ENCODE data around the gene AKR1C2. TPM values are rescaled to one million over a fixed set of nuclear protein-coding genes. Genes with fewer than 3 reads are reported as not detected.
"Not testable (repeated sequence)": the region's sequence is repeated elsewhere in the genome, so short reads cannot be mapped to it uniquely, and the experiment has no call there.

AKR1C2 gene
- total RNA-seq, 2 donors from 2014 or later: 6.4 to 8.2 TPM

DNA sequence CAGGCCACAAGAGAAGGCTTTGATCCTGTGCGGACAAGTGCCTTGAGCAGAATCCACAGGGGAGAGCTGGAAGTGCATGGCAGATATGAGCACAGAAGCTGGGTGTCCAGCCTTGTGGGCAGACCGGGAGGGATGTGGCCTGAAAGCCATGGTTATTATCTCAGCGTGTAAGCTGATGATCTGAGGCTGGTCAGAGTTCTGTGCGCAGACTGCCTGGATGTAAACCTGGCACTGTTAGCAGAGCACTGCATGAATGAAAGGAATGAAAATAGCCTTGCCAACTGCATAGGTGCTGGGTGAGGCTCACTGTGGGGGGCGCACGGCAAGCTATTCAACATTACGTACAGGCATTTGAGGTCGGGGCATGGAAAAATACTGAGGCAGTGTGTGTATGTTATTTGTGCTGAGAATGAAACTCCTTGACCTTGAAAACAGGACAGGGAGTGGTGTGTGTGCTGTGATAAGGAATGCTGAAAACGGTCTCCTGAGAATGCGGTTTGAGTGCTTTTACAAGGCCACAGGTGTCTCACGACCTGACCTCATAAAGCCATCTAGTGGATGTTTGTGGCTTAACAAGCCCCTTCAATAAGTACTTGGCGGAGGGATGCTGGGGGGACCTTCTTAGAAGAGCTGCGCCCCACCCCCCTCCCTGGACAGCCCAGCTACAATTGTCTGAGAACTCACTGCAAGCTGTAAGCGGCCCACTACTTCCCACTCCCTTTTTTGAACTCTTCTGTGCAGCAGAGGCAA, 21.8 kb downstream of the AKR1C2 start:
- 55% methylated on average over 14 of the region's 14 CpGs for WGBS
- TF ChIP-seq POLR2A (IDR thresholded peaks at IDR 0.05): no peak
- TF ChIP-seq, protein P1, sequence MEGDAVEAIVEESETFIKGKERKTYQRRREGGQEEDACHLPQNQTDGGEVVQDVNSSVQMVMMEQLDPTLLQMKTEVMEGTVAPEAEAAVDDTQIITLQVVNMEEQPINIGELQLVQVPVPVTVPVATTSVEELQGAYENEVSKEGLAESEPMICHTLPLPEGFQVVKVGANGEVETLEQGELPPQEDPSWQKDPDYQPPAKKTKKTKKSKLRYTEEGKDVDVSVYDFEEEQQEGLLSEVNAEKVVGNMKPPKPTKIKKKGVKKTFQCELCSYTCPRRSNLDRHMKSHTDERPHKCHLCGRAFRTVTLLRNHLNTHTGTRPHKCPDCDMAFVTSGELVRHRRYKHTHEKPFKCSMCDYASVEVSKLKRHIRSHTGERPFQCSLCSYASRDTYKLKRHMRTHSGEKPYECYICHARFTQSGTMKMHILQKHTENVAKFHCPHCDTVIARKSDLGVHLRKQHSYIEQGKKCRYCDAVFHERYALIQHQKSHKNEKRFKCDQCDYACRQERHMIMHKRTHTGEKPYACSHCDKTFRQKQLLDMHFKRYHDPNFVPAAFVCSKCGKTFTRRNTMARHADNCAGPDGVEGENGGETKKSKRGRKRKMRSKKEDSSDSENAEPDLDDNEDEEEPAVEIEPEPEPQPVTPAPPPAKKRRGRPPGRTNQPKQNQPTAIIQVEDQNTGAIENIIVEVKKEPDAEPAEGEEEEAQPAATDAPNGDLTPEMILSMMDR (IDR thresholded peaks at IDR 0.05): peak in 2 of 4 experiments; percentile 19 to 38
- no peak for TF ChIP-seq POLR2AphosphoS5 (IDR thresholded peaks at IDR 0.05)
- H3K4me3 ChIP-seq: no peak overlapping the region
- H3K27me3 ChIP-seq (replicated peaks; ENCODE audit: insufficient read depth): no peaks in the 10 kb centered on the region
- H3K36me3 ChIP-seq: no peaks in the 10 kb centered on the region
- no peaks in the 10 kb centered on the region for H3K4me1 ChIP-seq (replicated peaks)
- H3K9me3 ChIP-seq: no peaks in the 10 kb centered on the region
- no peak overlapping the region for H3K27ac ChIP-seq
- DNase-seq (ENCODE audit: low spot score): no peak
- intact Hi-C loops (cut with DNase I): loop anchor here (5.0 kb wide), 1 partner anchor 130 kb away; no protein-coding TSS in a partner anchor

DNA sequence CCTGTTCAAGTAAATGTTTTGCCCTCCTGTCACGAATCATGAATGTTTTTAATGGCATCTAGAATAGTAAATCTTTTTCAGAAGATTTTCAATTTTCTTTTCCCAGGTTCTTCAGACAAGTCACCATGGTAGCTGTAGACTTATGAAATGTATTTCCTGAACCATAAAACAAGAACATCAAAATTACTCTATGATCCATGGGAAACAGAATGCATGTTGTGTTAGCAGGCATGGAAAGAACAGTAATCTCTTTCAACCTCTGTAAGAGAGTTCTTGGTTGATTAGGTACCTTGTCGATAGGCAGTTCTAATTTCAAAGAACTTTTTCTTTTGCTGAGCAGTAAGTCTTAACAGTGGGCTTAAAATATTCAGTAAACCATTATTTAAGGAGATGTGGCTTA, 22.9 kb downstream of the AKR1C2 start:
- no peak overlapping the region for H3K4me3 ChIP-seq
- H3K4me1 ChIP-seq (replicated peaks): no peaks in the 10 kb centered on the region
- DNase-seq (ENCODE audit: low spot score): no peak
- H3K9me3 ChIP-seq: no peaks in the 10 kb centered on the region
- TF ChIP-seq POLR2A (IDR thresholded peaks at IDR 0.05) (no peak), POLR2AphosphoS5 (IDR thresholded peaks at IDR 0.05) (no peak)
- TF ChIP-seq, protein P1 (IDR thresholded peaks at IDR 0.05): no peak
- H3K27ac ChIP-seq: no peak overlapping the region
- H3K36me3 ChIP-seq: no peaks in the 10 kb centered on the region
- 96% methylated on average over 2 of the region's 2 CpGs for WGBS
- intact Hi-C loops (cut with DNase I): loop anchor here (5.0 kb wide), 1 partner anchor 128 kb away; no protein-coding TSS in a partner anchor
- no peaks in the 10 kb centered on the region for H3K27me3 ChIP-seq (replicated peaks; ENCODE audit: insufficient read depth)

DNA sequence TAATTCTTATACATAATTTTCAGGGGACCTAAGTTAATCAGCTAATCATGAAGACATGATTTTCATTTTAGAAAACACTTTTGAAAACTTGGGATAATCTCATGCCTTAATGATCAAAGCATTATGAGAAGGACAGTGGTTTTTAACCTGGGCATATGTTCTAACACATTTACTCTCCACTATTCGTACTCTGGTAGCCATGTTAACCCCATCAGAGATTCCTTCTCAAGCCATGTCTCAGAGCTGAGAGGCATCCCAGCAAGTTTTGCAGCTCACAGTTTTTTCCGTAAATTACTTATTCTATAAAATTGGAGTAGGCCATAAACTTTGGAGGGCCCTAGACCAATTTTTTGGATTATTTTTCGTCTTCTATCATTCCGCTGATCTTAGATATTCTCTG, 24.8 kb downstream of the AKR1C2 start:
- no peaks in the 10 kb centered on the region for H3K9me3 ChIP-seq
- no peak overlapping the region for H3K27ac ChIP-seq
- TF ChIP-seq POLR2AphosphoS5 (IDR thresholded peaks at IDR 0.05): no peak
- TF ChIP-seq POLR2A (IDR thresholded peaks at IDR 0.05): no peak
- TF ChIP-seq, protein P1 (IDR thresholded peaks at IDR 0.05): no peak
- H3K4me3 ChIP-seq: no peak overlapping the region
- no peaks in the 10 kb centered on the region for H3K36me3 ChIP-seq
- H3K4me1 ChIP-seq (replicated peaks): no peaks in the 10 kb centered on the region
- intact Hi-C loops (cut with DNase I): no loop called here
- WGBS: 95% methylated on average over 4 of the region's 4 CpGs
- DNase-seq (ENCODE audit: low spot score): no peak
- no peaks in the 10 kb centered on the region for H3K27me3 ChIP-seq (replicated peaks; ENCODE audit: insufficient read depth)

DNA sequence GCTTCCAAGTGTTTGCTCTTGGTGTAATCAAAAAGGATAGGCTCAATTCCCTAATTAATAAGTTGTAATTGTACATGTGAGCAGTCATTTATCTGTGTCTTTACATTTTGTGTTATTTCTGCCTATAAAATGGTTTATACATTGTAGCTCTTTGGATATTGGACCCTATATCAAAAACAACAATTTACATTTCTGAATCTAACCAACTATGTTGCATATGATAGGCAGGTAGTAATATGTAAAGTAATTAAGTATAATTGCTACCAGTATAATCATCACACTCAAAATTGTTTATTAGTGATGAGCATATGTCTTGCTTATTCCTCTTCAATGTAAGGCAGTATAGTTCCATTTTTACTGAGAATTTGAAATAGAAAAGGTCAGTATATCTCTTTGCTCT, 26.6 kb downstream of the AKR1C2 start:
- DNase-seq (ENCODE audit: low spot score): no peak
- intact Hi-C loops (cut with DNase I): no loop called here
- Histone ChIP-seq H3K36me3 (no peaks in the 10 kb centered on the region), H3K27ac (no peak overlapping the region), H3K4me3 (no peak overlapping the region), H3K27me3 (replicated peaks; ENCODE audit: insufficient read depth) (no peaks in the 10 kb centered on the region), H3K4me1 (replicated peaks) (no peaks in the 10 kb centered on the region), H3K9me3 (no peaks in the 10 kb centered on the region)
- TF ChIP-seq POLR2A (IDR thresholded peaks at IDR 0.05) (no peak), POLR2AphosphoS5 (IDR thresholded peaks at IDR 0.05) (no peak)
- TF ChIP-seq, protein P1 (IDR thresholded peaks at IDR 0.05): no peak

DNA sequence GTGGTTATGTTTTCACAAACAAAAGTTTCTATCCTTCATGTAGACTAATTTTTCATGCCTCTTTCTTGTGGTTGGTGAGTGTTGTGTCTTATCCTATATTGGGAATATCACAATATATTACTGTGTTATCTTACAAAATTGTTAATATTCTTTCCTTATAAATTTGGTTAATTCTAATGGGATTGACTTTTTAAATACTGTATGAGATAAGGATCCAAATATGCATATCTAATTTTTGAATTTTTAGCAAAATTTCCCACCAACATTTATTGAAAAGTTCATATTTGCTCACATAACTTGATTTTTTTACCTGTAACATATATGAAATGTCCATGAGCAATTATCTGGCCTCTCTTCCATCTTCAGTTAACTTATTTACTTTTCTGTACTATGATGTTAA, 29.3 kb downstream of the AKR1C2 start:
- intact Hi-C loops (cut with DNase I); H3K27ac ChIP-seq; H3K36me3 ChIP-seq; H3K27me3 ChIP-seq (replicated peaks; ENCODE audit: insufficient read depth); H3K9me3 ChIP-seq; H3K4me1 ChIP-seq (replicated peaks); DNase-seq (ENCODE audit: low spot score); H3K4me3 ChIP-seq: not testable (repeated sequence)

DNA sequence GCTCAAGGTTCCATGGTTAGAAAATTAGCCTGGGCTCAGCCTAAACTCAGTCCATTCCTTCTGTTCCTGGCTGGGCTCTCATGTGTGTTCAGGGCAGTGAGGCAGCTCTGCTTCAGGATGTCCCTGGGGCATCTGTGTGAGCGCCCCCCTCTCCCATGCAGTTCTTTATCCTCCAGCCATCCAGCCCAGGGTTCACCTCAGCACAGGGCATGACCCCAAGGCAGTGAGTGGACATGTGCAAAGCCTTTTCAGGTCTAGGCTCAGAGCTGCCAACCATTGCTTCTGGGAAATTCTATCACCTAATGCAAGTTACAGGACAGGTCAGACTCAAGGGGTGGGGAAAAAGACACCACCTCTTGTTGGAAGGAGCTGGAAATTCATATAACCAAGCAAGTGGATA, 30.4 kb downstream of the AKR1C2 start:
- H3K9me3 ChIP-seq; DNase-seq (ENCODE audit: low spot score); H3K27me3 ChIP-seq (replicated peaks; ENCODE audit: insufficient read depth); H3K4me1 ChIP-seq (replicated peaks); intact Hi-C loops (cut with DNase I); H3K36me3 ChIP-seq; H3K4me3 ChIP-seq; H3K27ac ChIP-seq: not testable (repeated sequence)
- WGBS: 100% methylated on average over 1 of the region's 1 CpG

DNA sequence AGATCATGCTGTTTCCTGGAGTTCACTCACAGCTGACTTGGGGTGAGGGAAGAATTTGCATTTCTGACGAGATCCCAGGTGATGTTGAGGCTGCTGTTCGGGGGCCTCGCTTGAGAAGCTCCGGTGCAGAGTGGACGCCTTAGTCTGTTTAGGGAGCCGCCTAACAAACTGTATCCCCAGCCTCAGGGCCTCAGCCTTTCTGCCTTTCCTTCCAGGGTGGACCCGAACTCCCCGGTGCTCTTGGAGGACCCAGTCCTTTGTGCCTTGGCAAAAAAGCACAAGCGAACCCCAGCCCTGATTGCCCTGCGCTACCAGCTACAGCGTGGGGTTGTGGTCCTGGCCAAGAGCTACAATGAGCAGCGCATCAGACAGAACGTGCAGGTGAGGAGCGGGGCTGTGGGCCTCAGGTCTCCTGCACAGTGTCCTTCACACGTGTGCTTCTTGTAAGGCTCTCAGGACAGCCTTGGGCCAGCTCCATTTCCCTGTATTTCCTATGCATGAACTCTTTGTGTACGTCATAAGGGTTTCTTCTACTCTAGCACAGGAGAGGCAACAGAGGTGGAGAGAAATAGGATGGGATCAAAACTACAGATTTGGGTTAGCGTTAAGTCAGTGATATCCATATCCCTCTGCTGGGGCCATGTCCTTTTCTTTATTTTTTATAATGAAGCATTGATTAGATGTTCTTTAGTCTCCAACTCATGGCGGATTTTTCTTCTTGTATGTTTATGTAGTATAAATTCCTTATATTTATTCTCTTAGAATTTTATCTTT, 31.1 kb downstream of the AKR1C2 start:
- H3K4me3 ChIP-seq; H3K9me3 ChIP-seq; H3K27ac ChIP-seq; DNase-seq (ENCODE audit: low spot score); H3K4me1 ChIP-seq (replicated peaks); H3K27me3 ChIP-seq (replicated peaks; ENCODE audit: insufficient read depth); H3K36me3 ChIP-seq; intact Hi-C loops (cut with DNase I): not testable (repeated sequence)
- 95% methylated on average over 11 of the region's 18 CpGs for WGBS

DNA sequence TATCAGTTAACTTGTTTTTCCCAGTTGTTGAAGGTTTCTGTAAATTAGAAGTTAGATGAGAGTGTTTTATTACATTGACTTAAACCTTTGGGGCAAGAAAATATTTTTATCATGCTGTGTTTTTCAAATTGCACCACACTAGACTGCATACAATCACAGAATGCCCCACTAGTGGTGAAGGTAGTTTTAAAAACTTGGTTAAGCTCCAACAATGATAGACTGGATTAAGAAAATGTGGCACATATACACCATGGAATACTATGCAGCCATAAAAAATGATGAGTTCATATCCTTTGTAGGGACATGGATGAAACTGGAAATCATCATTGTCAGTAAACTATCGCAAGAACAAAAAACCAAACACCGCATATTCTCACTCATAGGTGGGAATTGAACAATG, 33.3 kb downstream of the AKR1C2 start:
- H3K4me3 ChIP-seq; H3K4me1 ChIP-seq (replicated peaks); H3K9me3 ChIP-seq; H3K27me3 ChIP-seq (replicated peaks; ENCODE audit: insufficient read depth); H3K36me3 ChIP-seq; intact Hi-C loops (cut with DNase I); H3K27ac ChIP-seq; DNase-seq (ENCODE audit: low spot score): not testable (repeated sequence)
- 97% methylated on average over 2 of the region's 2 CpGs for WGBS
